GM18520 (cell line): ENCODE results near the gene DIP2B.

Experiments used
- ATAC-seq: cut with Tn5 transposase; IDR thresholded peaks from one replicate; pipeline ENCODE4 v1.9.1; 2021; ENCODE audit not compliant: unreplicated experiment

Gene DIP2B

GRCh38 chr12:50606675-50607375, 102.0 kb downstream of the DIP2B start:
- ATAC-seq, result no peak

GRCh38 chr12:50609292-50609874, 104.6 kb downstream of the DIP2B start:
- ATAC-seq, result no peak

GRCh38 chr12:50610171-50610570, 105.4 kb downstream of the DIP2B start:
- ATAC-seq, result no peak

DNA sequence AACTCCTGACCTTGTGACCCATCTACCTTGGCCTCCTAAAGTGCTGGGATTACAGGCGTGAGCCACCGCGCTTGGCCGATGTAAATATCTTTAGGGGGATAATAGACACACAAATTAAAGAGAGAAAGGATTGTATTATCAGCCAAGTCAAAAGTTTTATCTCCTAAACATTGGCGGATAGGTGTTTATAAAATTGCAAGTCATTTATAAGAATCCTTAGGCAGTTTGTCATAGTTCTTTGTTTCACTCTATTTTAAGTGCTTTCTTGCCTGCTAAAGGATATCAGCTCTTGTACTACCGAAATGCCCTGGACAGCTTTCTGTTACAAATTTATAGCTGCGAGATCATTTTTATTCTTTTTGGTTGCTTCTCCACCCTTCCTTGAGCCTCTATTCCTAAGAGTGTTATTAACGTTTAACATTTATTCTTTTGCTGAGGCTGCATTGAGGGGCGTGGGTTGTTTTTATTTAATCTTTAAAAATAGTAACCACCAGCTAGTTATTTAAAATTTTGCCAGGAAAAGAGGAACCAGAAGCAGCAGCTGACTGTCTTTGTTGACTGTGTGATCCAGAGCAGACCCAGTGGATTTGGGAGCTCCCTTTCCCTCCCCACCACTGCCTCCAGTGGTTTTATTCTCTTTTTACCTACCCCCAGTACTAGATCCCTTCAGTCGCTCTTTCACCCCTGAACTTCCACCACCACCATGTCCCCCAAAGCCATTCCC, 106.4 kb downstream of the DIP2B start:
- ATAC-seq, result no peak

DNA sequence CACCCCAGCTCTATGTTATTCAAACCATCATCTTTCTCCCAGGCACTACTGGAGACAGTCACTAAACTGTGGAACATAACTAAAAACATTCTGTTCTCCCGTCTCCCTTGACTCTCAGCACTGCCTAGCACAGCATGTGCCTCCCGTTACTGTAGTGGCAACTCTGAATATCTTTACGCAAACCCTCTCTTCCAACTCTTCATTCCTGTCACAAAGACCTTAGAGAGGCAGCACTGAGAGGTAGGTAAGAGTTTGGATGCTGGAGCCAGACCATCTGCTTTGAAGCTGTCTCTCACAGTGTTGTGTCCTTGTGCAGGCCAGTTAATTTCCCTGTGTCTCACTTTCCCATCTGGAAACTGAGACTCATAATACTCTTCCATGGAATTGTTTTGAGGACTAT, 108.1 kb downstream of the DIP2B start:
- ATAC-seq, result no peak

DNA sequence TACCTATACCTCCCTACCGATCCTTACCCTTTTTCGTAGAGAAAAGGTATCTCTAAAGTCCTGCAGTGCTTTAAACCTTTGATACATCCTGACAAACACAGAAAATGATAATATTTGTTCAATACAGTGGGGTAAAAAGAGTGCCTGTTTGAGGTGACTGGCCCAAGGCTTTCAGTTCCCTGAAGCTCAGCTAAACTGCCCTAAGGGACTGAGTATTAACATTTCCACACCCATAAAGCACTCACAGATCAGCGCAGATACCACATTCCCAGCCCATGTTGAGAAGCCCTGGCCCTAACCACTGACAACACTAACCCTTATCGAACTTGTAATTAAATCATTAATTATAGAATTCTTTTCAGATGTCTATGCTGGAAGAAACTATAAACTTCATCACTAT, 108.7 kb downstream of the DIP2B start:
- ATAC-seq, result no peak

DNA sequence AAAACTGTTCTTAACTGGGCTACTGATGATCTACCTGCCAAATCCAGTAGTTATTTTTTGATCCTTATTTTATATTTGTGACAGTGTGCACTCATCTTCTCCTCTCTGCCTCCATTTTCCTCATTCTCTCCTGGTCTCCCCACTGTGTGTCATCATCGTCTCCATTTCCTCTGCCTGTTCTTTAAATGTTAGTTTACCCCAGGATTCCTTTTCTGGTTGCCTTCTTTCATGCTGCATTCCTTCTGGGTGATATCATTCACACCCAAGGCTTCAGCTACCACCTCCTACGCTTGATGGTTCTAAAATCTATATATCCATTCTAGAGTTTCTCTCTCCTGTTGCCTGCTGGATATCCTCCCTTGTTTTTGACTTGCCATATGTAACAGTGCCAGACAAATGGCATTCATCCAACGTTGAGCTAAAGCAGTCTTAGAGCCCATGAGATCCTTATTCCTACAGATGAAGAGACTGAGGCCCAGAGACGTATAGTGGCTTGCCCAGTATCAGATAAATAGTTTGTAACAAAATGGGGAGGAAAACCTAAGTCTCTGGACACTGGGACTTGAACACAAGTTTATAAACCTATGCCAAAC, 109.5 kb downstream of the DIP2B start:
- ATAC-seq, result no peak

DNA sequence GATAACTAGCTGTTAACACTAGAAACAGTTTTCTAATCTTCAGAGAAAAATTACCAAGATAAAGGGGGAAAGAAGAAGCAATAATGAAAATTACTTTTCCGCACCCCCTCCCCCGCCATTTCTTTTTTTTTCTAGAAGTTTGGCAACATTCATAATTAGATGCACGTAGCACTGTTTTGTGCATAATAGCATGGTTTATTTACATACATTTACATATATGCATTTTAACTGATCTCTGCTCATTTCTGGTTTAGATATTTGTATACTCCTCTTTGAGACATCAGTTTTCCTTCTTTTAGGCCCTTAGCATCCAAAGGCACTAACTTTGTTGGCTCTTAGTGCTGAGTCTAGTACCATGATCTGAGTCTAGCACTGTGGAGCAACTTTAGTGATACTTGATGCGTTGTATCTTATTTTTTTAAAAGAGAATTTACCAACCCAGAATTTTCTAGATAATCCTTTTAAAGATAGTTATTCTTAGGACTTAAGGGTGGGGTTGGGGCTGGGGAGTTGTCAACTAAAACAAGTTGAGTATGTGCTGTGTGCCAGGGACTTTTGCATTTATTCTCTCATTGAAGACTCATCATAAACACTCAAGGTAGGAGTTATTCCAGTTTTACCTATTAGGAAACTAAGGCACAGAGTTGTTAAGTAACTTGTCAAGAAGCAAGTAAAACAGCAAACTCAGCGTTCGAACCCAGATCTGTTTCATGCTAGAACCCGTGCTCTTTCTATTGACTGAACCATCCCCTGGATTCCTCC, 110.5 kb downstream of the DIP2B start:
- ATAC-seq, result no peak

GRCh38 chr12:50615907-50616296, 111.1 kb downstream of the DIP2B start:
- ATAC-seq, result no peak

DNA sequence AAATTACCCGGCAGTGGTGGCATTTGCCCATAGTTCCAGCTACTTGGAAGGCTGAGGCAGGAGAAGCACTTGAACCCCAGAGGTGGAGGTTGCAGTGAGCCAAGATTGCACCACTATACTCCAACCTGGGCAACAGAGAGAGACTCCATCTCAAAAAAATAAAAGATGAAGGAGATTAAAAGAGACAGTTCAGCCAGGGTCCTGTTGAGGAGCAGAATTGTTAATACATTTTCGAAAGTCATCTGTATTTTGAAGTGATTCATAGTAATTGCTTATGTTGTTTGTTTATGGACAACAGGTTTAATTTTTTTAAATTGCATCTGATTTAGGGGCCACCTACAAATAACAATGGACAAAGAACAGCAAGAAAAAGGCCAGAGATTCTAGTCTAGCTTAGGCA, 112.9 kb downstream of the DIP2B start:
- ATAC-seq, result no peak

GRCh38 chr12:50618864-50619609, 114.3 kb downstream of the DIP2B start:
- no peak for ATAC-seq

DNA sequence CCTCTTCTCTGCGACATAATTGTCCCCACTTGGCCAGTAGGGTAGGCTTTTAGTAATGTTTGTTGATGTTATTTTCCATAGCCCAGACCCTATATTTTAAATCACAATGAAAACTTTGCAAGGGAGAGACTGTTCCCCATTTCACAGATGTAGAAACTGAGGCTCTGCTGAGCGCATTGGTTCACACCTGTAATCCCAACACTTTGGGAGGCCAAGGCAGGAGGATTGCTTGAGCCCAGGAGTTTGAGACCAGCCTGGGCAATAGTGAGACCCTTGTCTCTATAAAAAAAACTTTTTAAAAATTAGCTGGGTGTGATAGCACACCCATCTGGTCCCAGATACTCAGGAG, 114.8 kb downstream of the DIP2B start:
- no peak for ATAC-seq

DNA sequence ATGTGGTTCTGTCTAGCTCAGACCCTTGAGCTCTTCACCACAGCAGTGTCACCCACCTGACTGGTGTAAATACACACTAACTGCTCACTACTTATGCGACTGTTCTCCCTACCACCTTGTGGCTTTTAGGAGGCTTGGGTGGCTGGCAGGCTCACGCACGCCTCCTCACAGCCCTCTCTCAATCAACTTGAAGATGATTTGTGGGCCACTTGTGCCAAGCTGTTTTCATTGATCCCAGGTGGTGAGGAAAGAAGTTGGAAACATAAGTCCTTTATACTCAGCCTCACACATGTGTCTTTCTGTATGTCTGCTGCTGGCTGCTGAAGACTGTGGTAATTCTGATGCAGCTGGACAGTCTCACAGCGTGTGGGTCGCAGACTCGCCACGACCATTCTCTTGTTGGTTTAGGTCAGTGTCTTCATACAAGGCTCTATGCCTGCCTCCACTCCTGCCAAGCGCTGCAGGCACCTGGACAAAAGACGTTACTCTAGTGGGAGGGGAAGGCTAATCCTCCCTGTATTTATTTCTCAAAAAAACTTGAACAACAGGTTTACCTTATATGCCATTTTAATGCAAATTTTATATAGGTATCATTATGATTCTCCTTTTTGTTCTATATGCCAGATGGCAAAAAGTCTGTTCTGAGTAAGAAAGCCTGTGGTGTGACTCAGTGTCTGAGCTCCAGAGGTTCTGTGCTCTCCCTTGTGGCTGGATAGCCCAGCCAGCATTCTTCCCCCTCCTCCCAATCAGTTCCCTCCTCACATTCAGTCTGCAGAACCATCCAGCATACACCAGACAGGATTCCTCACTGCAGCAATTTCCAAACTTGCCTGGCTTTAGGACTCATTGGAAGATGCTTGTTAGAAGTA, 115.6 kb downstream of the DIP2B start:
- ATAC-seq, result no peak

- ATAC-seq, result no peak
These were observed 116.2 kb downstream of the DIP2B start for GRCh38 chr12:50620978-50621360.

DNA sequence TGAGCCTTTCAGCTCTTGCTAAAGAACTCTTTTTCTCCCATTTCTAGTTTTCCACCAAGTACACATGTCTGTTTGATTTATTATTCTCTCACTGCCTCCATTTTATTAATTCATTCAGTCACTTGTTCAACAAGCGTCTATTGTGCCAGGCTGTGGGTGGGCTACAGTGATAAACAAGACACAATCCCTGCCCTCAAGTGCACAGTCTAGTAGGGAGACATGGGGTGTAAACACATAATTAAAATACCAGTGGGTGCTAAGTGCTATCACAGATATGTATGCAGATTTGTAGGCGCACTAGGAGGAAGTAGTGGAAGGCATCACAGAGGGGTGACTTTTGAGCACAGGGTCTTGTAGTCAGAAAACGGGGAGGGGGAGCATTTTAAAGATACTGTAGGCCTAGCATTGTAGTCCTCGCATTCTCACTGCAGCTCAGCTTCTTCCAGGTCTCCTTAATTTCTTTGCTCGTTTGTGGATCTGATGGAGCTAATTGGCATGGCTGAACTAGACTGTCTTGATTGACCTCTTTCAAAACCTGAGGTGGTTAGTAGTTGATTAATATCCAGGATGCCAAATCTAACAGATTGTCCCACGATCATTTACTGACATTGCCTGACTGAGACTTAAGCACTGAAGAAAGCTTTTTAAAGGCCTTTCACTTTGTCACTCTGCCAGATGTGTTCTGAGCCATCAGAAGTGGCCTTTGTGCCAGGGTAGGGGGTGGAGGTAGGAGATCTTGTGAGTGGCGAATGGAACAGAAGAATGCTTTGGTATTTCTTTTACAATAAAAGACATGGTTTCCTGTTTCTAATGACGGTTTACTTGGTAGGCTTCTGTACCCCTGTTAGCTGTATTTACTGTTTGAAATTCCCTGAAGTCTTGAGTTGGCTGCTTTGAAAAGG, 116.9 kb downstream of the DIP2B start:
- ATAC-seq, result no peak

- ATAC-seq, result no peak
These were observed 120.5 kb downstream of the DIP2B start for GRCh38 chr12:50625029-50625925.

GRCh38 chr12:50626026-50626425, 121.2 kb downstream of the DIP2B start:
- ATAC-seq, result no peak

DNA sequence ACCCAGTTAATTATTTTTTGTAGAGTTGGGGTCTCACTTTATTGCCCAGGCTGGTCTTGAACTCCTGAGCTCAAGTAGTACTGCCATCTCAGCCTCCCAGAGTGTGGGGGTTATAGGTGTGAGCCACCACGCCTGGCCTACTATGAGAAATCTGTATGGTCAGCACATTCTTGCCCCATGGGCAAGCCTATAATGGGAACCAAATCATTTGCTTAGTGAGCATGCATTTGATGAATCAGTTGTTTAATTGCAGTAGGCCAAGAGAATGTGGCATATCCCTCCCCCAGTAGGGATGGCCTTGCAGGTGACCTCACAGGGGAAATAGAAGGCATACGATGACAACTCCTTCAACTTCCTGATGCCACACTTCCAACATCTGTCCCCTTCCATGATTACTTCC, 122.7 kb downstream of the DIP2B start:
- no peak for ATAC-seq
